AG04450 (cell line): ENCODE data around the gene BANP. TPM values are rescaled to one million over a fixed set of nuclear protein-coding genes. Genes with fewer than 3 reads are reported as not detected.

Source experiments
- CTCF ChIA-PET: fragments of 300-600, 350-600 bp; formaldehyde crosslinking; extraction: SDS; loops from one replicate; lab custom pipeline; 2022; ENCODE audit warnings: antibody characterized with exemption, inconsistent platforms; lab: Charles Lee
- POLR2A ChIA-PET: fragments of 350-600 bp; formaldehyde crosslinking; extraction: SDS; loops from one replicate; lab custom pipeline; 2021; ENCODE audit warnings: antibody characterized with exemption, inconsistent platforms; lab: Yijun Ruan, JAX
- DNase-seq: peaks from one replicate; pipeline ENCODE4 v3.0.0-alpha.2; 2011; ENCODE audit warnings: low read depth, low spot score
- H3K27ac ChIP-seq: one replicate; pipeline ENCODE4 v1.5.1; 2012; ENCODE audit warnings: low read depth, low read length, control low read depth
- H3K27me3 ChIP-seq: one replicate; pipeline ENCODE4 v1.6.0; 2012; ENCODE audit warnings: low read length; ENCODE audit not compliant: control insufficient read depth, insufficient read depth
- H3K4me3 ChIP-seq: 2 replicates; pipeline ENCODE4 v1.5.1; 2011; ENCODE audit warnings: mild to moderate bottlenecking, low read depth, low read length, control low read depth
- H3K9me3 ChIP-seq: 2 replicates; pipeline ENCODE4 v1.5.1; 2012; ENCODE audit warnings: low read length; ENCODE audit not compliant: control insufficient read depth, insufficient read depth
- CTCF ChIP-seq: IDR thresholded peaks from 2 replicates; pipeline ENCODE4 v1.5.1; 2011; ENCODE audit warnings: low read depth, low read length, control low read depth, inconsistent platforms
- polyA plus RNA-seq: library from polyadenylated mRNA; depleted of rRNA; stranded (reverse); fragments of >200 nt; gene quantifications from 2 replicates; pipeline ENCODE4 v1.2.3, GENCODE V29; 2011

Gene BANP
- polyA plus RNA-seq, 1 experiment, result 18.6 TPM

GRCh38 chr16:87951552-87952538 is 611 bp downstream of the BANP start:
- Histone ChIP-seq H3K4me3 (peak overlapping the region; percentile 83), H3K9me3 (no peaks in the 10 kb centered on the region; the same call in 1 of the 2 replicates), H3K27ac (peak overlapping the region; percentile 90), H3K27me3 (no peaks in the 10 kb centered on the region)
- POLR2A ChIA-PET, result interaction anchor here (0.6 to 1.0 kb wide), 5 partner anchors 11 to 257 kb away, joined by 3 to 7 read pairs (median 3); no protein-coding TSS in a partner anchor
- no peak for DNase-seq
- CTCF ChIA-PET, result no interaction called here
- 0 out of 2 replicates have a peak, but pooled peaks have one; percentile 23 for TF ChIP-seq CTCF

GRCh38 chr16:87952751-87953150 is 1.5 kb downstream of the BANP start:
- Histone ChIP-seq H3K27me3 (no peaks in the 10 kb centered on the region), H3K4me3 (peak overlapping the region; percentile 83; the same call in 1 of the 2 replicates), H3K27ac (no peak overlapping the region), H3K9me3 (no peaks in the 10 kb centered on the region; the same call in 1 of the 2 replicates)
- ChIA-PET POLR2A (no interaction called here), CTCF (interaction anchor here (1.5 kb wide), 1 partner anchor 483 kb away, joined by 3 read pairs; no protein-coding TSS in a partner anchor)
- no peak for DNase-seq
- TF ChIP-seq CTCF, result no peak

GRCh38 chr16:87953308-87954215 is 2.3 kb downstream of the BANP start:
- no peak for TF ChIP-seq CTCF
- Histone ChIP-seq H3K4me3 (no peak overlapping the region), H3K9me3 (no peaks in the 10 kb centered on the region; the same call in 1 of the 2 replicates), H3K27ac (peak overlapping the region; percentile 42), H3K27me3 (no peaks in the 10 kb centered on the region)
- CTCF ChIA-PET, result interaction anchor here (1.5 kb wide), 1 partner anchor 482 kb away, joined by 3 read pairs; no protein-coding TSS in a partner anchor
- DNase-seq, result no peak
- POLR2A ChIA-PET, result interaction anchor here (0.5 kb wide), 1 partner anchor 220 kb away, joined by 4 read pairs; no protein-coding TSS in a partner anchor

GRCh38 chr16:87954361-87954760 is 3.1 kb downstream of the BANP start:
- no peaks in the 10 kb centered on the region; the same call in 1 of the 2 replicates for H3K9me3 ChIP-seq
- no peaks in the 10 kb centered on the region for H3K27me3 ChIP-seq
- no peak overlapping the region for H3K27ac ChIP-seq
- CTCF ChIA-PET, result no interaction called here
- POLR2A ChIA-PET, result no interaction called here
- H3K4me3 ChIP-seq, result no peak overlapping the region
- no peak for TF ChIP-seq CTCF
- no peak for DNase-seq
